GM19395 (cell line): ENCODE results near the gene CFTR.

Experiments used
- ATAC-seq: cut with Tn5 transposase; IDR thresholded peaks from one replicate; pipeline ENCODE4 v1.9.1; 2021; ENCODE audit warnings: mild to moderate bottlenecking, moderate library complexity; ENCODE audit not compliant: unreplicated experiment

CFTR gene

DNA sequence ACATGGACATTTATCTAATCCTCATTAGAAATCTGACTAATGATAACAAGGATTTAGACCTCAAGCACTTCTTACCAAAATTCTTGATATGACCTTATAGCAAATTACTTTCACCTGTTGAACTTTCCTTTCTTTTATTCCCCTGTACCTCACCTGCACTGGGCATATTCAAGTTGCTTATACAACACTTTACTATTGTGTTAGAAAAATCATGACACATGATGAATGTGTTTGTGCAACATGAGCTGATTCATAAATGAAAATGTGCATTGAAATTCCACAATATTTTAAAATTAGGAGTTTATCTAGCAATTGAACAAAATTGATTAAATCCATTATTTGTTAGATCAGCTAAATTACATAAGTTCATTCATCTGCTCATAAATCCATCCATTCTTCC, 160.6 kb downstream of the CFTR start:
- ATAC-seq: no peak

- ATAC-seq: no peak
These were observed 165.8 kb downstream of the CFTR start for GRCh38 chr7:117645481-117646165.

GRCh38 chr7:117648203-117648866, 168.5 kb downstream of the CFTR start:
- ATAC-seq: no peak

DNA sequence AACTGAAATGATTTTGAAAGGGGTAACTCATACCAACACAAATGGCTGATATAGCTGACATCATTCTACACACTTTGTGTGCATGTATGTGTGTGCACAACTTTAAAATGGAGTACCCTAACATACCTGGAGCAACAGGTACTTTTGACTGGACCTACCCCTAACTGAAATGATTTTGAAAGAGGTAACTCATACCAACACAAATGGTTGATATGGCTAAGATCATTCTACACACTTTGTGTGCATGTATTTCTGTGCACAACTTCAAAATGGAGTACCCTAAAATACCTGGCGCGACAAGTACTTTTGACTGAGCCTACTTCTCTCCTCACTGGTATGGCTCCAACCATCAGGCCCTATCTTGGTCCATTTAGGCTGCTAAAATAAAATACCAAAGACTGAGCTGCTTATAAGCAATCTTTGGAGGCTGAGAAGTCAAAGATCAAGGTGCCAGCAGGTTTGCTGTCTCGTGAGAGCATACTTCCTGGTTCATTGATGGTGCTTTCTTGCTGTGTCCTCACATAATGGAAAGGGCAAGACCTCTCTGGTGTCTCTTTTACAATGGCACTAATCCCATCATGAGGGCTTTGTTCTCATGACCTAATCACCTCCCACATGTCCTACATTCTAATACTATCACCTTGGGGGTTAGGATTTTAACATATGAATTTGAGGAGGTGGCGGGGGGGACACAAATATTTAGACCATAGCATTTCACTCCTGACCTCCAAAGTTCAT, 173.3 kb downstream of the CFTR start:
- ATAC-seq: no peak

- ATAC-seq: no peak
These were observed 175.0 kb downstream of the CFTR start for GRCh38 chr7:117654780-117655179.

- no peak for ATAC-seq
These were observed 177.0 kb downstream of the CFTR start for GRCh38 chr7:117656806-117657205.

DNA sequence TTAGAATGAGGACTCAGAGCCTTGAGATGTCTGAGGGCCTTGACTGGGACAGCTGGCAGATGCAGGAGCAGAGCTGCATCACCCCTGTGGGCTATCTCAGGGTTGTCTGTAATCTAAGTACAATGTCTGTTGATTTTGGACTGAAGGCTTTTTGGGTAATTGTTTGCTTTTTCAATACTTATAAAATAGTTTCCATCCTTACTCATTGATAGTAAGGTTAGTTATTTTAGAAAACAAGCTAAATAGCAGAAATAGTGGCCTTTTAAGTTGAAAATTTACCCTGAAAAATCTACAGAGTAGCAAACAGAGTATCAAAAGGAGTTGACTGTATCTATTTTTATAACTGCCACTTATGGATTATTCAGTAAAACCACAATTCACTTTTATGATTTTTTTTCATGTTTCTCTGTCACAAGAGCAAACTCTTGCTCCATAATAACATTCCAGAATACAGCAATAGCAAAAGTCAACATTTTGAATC, 179.7 kb downstream of the CFTR start:
- ATAC-seq: no peak

DNA sequence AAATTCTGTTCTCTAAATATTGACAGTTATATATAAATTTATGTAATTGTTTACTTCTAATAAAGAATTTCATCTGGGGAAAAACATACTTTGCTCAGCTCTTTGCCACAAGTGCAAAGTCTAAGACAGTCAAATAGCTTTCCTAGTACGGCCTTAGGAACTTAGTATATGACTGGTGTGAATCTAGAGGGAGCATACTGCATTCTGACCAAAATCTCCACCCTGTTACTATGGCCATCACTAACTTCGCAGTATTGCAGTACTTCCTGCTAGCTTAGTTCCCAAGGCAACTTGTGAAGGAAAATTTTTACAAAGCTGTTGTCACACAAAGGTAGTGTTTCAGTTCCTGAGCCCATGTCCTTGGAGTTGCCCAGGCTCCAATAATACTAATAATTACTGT, 181.5 kb downstream of the CFTR start:
- no peak for ATAC-seq

DNA sequence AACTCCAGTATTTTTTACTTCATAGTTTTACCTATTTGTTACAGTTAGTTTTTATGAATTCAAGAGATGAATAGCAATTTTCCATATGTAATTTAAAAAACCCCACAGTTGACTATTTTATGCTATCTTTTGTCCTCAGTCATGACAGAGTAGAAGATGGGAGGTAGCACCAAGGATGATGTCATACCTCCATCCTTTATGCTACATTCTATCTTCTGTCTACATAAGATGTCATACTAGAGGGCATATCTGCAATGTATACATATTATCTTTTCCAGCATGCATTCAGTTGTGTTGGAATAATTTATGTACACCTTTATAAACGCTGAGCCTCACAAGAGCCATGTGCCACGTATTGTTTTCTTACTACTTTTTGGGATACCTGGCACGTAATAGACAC, 184.2 kb downstream of the CFTR start:
- ATAC-seq: no peak

DNA sequence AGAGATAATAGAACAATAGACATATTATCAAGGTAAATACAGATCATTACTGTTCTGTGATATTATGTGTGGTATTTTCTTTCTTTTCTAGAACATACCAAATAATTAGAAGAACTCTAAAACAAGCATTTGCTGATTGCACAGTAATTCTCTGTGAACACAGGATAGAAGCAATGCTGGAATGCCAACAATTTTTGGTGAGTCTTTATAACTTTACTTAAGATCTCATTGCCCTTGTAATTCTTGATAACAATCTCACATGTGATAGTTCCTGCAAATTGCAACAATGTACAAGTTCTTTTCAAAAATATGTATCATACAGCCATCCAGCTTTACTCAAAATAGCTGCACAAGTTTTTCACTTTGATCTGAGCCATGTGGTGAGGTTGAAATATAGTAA, 185.5 kb downstream of the CFTR start:
- no peak for ATAC-seq

DNA sequence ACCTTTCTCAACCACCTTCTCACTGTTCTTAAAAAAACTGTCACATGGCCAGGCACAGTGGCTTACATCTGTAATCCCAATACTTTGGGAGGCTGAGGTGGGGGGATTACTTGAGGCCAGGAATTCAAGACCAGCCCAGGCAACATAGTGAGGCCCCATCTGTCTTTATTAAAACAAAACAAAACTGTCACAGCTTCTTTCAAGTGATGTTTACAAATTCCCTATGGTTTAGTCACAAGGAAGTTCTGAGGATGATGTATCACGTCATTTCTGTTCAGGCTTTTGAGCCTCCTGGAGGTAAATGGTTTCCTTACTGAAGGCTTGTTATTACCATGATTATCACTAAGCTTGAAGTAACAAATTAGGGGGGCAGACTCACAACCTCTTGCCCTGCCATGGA, 186.2 kb downstream of the CFTR start:
- ATAC-seq: no peak

GRCh38 chr7:117666689-117667088, 186.9 kb downstream of the CFTR start:
- ATAC-seq: no peak

GRCh38 chr7:117667456-117667855, 187.6 kb downstream of the CFTR start:
- ATAC-seq: no peak

DNA sequence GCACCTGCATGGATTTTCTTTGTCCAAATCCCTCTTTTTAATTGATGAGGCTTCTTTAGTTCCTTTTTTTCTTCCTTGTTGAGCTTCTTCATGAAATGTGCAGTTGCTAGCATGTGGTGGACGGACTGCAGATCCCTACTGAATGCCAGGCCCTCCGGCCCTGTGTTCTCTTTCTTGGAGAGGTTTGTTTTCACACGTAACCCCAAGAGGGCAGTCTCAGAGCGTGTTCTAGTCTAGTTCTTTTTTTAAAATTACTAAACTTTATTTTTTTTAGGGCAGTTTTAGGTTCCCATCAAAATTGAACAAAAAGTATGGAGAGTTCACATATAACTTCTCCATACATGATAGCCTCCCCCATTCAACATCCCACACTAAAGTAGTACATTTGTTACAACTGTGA, 190.0 kb downstream of the CFTR start:
- ATAC-seq: no peak

DNA sequence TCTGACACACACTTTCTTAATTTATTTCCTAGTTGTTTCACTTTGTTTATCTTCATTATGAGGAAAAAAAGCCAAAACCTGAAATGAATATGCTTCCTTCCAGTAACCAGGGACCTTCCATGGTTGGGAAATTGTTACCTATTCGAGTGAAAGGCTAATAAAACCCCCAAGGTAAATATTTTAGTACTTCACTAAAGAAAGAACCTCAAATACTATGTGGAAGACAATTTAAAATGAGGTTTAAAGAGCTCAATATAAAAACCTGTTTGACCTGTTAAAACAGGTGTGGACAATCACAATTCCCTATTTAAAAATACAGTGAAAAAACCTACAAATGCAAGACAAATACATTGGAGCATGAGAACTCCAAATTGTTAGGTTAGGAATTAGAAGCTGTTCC, 192.6 kb downstream of the CFTR start:
- ATAC-seq: no peak

DNA sequence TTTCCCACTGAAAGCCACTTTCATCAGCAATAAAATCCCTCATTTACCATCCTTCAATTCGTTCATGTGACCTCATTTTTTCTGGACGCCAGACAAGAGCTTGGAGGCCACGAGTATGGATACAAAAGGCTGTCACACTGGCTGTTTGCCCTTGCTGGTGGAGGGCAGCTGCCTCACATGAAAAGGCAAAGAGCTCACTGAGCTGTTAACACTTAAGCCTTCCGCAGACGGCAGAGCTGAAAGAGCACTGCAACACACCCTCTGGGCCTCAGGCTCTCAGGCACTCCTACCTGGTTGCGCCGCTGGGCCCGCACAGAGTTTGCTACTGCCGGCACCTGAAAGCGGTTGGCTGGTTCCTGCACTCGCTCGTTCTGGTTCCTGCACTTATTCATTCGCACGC, 193.5 kb downstream of the CFTR start:
- no peak for ATAC-seq

DNA sequence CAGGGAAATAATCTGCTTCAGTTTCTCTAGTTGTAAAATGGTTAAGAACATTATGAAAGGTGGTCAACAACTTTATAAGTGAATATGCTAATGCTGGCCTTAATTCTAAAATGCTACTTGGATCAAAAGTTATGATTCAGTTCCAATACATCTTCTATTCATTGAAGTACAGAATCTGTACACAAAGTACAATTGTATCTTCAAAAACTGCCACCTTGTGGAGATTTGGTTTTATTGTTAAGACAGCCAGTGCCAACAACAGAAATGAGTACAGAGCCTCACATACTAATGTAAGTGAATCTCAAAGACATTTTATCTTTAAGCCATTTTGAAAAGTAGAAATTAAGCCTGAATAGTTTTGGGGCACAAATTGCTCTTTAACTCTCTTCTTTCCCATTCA, 194.0 kb downstream of the CFTR start:
- ATAC-seq: no peak

- ATAC-seq: no peak
These were observed 194.8 kb downstream of the CFTR start for GRCh38 chr7:117674617-117675016.

DNA sequence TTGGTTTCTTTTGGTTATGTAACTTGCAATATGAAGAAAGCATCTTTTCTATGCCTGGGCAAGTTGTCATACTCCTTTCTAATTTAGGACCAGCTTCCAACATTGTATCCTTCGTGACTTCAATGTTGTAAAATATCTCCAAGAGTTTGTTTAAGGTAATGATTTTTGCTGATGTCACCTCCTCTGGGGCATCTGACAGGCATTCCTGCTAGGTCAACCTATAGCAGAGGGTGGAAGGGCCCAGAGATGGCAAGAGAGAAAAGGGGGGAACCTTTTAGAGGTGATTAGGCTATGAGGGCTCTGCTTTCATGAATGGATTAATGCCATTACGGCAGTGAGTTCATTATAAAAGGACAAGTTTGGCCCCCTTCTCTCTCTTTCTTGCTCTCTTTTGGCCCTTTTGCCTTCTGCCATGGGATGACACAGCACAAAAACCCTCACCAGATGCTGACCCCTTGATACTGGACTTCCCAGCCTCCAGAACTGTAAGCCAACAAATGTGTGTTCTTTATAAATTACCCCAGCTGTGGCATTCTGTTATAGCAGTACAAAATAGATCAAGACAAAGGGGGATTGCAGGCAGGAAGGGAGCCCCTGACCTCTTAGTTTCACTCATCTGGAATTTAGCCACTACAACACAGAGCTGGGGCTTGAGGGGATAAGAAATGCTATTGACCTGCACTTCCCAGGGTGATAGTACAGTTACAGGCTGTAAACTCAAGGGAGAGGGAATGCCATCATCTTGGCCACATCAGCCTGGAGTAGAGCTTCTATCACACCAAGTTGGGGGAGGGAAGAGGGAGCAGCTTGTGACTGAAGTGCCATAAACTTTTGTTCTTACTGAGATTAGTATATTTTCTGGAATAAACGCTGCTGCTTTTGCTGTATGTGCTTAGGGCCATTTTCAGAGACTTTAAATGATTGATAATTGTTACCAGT, 195.9 kb downstream of the CFTR start:
- no peak for ATAC-seq

- no peak for ATAC-seq
These were observed 199.3 kb downstream of the CFTR start for GRCh38 chr7:117679120-117679519.
